Activated T-cell treated with anti-CD3 and anti-CD28 coated beads for 24 hours (primary cell): Measurements from ENCODE around the gene TMEM240.
"Not testable (repeated sequence)": the region's sequence is repeated elsewhere in the genome, so short reads cannot be mapped to it uniquely, and the experiment has no call there.

Source experiments
- DNase-seq: peaks from one replicate; pipeline ENCODE4 v3.0.0-alpha.2; 2020; ENCODE audit warnings: low read depth

Gene TMEM240

DNA sequence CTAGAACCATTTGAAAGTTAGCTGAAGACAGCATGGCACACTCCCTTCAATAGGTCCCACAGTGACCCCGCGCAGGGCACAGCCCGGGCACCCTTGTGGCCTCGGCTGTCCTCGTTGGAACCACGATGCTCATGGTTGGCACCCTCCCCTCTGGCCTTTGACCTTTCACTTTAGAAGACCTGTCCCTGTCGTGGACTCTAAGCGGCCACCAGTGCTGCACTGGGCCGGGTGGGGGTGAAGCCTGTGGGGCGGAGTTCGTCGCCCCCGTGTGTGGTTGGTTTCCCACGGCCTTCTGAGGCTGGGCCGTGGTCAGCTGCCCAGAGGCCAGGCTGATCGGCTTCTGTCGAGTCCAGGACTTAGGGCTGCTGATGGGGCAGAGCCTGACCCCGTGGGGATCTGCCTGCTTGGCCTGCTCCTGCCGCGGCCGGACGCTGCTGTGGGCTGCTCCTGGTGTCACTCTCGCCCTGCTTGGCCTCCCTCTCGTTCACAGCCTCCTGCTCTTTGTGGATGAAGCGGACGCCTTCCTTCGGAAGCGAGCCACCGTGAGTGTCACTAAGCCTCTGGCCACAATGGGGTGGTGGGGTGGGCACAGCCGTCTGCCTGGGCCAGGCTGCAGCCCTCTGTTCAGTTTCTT, 15.6 kb downstream of the TMEM240 start:
- DNase-seq, result not testable (repeated sequence)

DNA sequence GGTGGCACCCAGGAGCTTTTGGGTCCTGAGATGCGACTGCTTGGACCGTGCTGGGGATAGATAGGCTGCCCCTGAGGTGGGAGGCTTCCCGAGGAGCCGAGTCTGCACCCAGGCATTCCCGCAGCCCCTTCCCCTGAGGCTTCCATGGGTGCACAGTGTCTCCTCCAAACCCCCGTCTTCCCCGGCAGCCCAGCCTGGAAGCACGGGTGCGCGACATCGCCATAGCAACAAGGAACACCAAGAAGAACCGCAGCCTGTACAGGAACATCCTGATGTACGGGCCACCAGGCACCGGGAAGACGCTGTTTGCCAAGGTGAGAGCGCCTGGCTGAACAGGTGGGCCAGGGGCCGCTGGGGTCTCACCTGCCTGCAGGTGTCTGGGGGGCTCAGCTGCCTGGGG, 16.8 kb downstream of the TMEM240 start:
- DNase-seq, result not testable (repeated sequence)

DNA sequence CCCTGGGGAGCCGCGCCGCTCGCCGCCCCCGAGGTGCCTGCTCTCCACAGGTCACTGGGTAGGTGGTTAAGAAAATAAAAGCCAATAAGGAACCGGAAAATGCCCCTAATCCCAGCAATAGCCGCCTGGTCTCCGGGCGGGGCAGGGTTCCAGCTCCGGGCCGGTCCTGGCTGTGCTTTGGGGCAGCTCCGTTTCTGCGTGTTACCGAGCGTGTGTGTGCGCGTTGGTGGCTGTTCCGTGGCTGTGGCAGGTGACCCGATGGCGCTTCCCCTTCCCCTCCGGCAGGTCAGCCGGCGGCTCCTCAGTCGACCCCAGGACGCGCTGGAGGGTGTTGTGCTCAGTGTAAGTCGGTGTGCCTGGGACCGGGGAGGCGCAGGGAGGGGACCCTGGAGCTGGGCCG, 17.2 kb downstream of the TMEM240 start:
- not testable (repeated sequence) for DNase-seq

DNA sequence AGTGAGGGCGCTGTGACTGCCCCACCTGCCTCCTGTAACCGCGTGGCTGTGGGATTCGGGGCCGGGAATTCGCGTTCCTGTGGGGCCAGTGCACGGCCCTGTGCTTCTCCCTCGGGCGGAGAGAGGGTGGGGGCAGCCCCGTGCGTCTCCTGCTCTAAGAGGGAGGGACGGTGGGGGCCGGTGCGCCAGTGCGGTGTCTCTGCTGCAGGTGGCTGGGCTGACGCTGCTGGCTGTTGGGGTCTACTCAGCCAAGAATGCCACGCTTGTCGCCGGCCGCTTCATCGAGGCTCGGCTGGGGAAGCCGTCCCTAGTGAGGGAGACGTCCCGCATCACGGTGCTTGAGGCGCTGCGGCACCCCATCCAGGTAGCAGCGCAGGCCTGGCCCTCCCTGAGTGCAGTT, 17.9 kb downstream of the TMEM240 start:
- DNase-seq, result not testable (repeated sequence)

DNA sequence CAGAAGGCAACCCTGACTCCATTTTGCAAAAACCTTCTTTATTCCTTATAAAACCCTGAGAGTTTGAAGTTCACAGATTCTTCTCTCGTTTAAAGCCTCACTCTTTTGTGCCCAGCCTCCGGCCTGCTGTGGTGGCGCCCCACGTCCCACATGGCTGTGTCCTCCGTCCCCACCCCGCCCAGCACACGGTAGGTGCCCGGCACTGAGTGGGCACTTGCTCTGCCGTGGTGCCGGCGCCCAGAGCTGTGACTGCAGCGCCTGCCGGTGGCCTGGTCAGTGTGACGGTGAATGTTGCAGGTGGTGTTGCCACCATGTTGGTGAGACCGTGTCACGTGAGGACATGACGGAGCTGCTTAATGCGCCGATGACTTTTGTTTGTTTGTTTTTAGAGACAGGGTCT, 19.1 kb downstream of the TMEM240 start:
- no peak for DNase-seq

DNA sequence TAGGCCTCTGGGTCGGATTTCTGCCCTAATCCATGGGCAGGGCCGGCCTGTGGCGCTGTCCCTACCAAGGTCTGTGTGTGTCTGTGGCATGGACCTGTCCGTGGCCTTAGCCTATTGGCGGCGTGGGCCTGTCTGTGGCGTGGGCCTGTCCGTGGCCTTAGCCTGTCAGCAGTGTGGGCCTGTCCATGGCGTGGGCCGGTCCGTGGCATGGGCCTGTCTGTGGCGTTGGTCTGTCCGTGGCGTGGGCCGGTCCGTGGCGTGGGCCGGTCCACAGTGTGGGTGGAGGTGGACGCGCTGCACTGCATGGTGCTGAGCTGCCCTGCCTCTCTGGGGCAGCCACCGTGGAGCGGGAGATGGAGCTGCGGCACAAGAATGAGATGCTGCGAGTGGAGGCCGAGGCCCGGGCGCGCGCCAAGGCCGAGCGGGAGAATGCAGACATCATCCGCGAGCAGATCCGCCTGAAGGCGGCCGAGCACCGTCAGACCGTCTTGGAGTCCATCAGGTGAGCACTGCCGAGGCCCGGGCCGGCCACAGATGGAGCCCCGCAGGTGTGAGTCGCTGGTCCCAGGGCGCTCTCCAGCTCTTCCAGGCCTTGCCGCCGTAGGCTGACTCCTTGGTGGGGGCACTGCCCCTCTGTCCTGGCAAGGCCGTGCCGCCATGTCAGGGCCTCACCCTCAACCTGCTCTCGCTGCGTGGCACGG, 20.5 kb downstream of the TMEM240 start:
- not testable (repeated sequence) for DNase-seq

DNA sequence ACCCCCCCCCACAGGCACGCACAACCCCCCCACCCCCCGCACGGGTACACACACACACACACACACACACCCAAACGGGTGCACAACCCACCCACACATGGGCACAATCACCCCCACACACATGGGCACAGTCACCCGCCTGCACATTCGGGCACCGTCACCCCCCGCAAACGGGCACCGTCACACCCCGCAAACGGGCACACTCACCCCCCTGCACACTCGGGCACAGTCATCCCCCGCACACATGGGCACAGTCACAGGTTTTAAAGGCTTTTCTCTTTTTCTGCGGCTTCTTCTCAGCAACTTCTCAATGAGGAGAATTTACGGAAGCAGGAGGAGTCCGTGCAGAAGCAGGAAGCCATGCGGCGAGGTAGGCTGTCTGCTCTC, 21.8 kb downstream of the TMEM240 start:
- DNase-seq, result not testable (repeated sequence)

DNA sequence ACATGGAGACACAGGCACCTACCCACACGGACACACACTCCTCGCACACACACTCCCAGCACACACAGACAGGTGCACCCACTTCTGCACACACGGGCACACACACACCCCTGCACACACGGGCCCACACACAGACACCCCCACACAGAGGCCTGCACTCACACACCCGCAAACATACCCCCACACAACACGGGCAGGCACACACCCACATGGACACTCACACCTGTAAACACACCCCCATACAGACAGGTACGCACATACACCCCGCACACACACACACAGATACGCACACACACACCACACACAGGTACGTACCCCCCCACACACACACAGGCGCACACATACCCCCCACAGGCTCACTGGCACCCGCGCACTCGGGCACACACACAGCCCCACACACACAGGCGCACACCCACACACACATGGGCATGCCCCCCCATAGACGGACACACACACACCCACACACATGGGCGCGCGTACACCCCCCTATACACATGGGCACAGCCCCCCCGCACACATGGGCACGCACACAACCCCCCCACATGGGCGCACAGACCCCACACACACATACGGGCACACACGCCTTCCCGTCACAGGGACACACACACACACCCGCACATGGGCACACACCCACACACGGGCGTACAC, 22.3 kb downstream of the TMEM240 start:
- no peak for DNase-seq

DNA sequence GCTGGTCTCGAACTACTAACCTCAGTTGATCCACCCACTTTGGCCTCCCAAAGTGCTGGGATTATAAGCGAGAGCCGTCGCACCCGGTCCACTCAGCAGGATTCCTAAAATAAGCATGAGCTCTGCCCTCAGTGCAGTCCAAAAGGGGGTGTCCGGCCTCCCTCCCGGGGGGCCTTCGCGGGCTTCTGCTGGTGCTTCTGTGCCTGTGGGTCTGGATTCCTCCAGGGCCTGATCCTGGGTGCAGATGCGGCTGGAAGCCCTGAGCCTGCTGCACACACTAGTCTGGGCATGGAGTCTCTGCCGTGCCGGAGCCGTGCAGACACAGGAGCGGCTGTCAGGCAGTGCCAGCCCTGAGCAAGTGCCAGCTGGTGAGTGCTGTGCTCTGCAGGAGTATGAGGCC, 23.5 kb downstream of the TMEM240 start:
- DNase-seq, result not testable (repeated sequence)

DNA sequence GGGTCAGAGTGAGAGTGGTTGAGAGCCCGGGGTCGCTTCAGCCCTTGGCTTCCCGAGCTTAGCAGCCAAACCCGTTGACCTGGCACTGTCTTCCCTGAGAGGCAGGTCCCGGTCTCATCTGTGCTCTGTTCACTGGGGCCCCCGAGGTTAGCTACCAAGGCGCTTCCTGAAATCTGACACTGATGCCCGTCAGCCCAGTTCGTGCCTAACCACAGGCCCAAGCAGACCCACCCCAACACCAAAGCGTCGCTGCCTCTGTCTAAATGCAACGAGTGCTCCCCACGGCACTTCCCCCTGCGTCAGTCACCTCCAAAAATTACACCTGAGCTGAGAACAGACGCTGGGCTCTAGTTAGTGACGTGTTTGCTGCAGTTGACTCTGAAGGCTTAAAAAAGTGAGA, 26.0 kb downstream of the TMEM240 start:
- not testable (repeated sequence) for DNase-seq

DNA sequence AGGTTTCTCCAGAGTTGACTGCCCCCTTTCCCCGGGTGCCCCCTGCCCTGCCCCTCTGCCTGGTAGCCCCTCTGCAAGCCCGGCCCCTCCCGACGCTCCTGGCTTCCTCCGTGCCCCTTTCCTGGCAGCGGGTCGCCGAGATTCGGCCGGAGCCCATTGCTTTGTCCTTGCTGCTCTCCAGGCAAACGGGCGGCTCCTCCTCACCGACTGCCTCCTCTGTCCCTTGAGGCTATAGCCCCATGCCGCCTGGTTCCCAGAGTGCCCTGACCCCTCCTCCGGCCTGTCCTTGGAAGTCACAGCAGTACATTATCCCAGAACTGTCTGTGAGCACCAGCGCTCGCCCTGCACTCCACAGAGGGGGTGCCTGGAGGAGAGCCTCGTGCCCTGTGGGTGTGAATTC, 26.7 kb downstream of the TMEM240 start:
- not testable (repeated sequence) for DNase-seq

DNA sequence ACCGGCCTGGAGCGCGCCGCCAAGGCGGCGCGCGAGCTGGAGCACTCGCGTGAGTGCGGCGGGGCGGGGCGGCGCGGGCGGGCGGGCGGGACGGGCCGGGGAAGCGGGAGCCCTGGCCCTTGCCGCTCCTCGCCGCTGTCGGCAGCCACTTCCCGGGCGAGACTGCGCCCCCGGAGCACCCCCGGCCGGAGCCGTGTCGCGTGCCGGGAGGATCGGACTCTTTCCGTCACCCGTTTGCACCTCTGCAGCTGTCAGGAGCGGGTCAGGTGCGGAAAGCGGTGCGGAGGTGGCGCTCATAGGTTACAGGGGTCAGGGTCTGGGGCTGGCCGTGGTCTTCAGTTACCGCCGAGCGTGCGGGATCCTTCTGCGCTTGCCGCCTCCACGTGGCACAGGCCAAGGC, 28.0 kb downstream of the TMEM240 start:
- not testable (repeated sequence) for DNase-seq

DNA sequence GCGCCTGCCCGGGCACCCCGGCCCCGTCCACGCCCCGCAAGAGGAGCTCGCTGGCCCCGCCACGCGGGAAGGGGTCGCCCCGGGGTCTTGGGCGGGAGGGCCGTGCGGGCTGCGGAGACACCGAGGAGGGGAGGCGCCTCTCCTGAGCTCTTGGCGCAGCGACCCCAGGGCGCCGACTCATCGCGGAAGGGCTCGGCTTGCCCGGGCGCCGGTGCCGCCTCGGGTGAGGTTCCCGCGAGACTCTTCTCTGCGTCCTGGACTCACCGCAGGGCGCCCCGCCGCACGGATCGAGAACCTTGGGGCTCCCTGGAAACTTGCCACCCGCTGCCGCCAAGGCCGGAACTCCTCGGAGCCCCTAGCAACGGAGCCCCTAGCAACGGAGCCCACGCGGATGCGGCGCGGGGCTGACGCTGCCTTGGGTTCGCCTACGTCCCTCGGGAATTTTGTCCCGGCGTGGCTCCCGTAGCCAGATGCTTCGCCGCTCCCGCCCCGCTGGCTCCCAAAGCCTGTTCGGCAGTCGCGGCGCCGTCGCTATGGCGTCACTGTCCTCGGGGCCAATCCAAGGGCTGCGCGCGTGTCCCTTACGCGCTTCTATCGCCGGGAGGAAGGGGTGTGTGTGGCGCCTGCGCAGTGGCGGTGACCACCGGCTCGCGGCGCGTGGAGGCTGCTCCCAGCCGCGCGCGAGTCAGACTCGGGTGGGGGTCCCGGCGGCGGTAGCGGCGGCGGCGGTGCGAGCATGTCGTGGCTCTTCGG, 28.7 kb downstream of the TMEM240 start, which contains the start of gene ATAD3A:
Gene ATAD3A, plus strand, starts transcription at position 630 of the 753 bp plus-strand sequence. Its CDS starts 107 bp downstream, at position 737.
- peak; percentile 96 for DNase-seq

DNA sequence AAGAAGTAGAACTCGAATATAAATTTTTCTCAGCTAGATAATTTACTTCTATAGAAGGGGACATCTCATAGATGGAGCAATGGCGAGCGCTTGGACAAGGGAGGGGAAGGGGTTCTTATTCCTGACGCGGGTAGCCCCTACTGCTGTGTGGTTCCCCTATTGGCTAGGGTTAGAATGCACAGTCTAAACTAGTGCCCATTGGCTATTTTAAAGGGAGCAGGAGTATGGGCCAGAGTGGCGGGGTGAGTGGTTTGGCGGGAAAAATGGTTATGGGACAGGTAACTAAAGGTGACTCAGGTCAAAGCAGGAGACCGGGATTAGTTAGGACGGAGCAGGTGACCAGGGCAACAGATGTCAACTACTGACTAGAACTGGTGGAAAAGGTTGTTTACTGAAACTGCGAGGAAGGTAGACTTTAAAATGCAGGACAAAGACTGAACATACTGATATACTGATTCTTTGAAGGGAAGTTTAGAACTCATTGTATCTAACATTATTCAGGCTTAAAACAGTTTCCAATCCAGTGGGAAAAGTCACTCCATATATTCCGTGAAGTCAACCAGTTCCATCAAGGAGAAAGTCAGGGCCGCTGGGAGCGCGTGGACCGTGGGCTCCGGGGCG, 29.4 kb downstream of the TMEM240 start:
- DNase-seq, result no peak

DNA sequence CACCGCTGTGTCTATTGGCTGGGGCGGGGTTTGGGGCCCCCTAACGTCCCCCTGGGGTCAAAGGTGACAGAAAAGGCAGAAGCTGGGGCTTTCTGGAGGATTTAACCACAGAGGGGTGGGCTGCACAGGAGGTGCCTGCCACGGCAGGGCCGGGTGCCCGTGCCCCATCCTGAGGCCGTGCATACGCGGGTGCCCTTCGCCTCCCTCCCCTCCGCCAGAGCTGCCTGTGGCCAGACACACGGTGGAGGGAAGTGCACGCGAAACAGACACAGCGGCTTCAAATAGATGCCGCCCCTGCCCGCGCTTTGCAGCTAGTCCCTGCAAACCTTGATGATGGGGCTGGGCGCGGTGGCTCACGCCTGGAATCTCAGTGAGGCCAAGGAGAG, 31.0 kb downstream of the TMEM240 start:
- DNase-seq, result not testable (repeated sequence)

DNA sequence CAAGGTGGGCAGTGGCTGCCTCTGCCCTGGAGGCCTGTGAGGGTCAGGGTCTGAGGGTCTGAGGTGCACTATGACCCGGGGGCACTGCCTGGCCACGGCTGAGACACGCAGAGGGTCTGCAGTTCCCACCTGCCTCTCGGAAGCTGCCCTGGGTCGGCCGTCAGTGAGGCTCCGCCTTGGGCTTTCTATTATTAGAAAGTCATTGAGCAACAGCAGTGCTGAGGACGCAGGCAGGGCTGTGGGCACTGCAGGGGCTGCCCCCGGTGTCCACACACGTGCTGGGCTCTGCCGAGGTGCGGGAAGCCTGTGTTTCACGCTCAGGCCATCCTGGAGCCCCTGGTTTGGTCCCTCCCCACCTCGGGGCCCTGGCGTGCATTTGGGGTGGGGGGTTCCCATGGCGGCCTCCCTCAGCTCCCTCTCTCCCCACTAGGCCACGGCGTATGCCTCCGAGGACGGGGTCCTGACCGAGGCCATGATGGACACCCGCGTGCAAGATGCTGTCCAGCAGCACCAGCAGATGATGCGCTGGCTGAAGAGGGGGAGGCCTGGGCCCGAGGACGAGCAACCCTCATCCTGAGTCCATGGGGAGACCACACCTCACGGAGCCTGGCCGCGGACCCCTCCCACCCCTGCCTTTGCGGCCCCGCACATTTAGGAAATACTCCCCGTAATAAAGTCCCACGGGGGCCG, 31.5 kb downstream of the TMEM240 start:
- DNase-seq, result not testable (repeated sequence)

DNA sequence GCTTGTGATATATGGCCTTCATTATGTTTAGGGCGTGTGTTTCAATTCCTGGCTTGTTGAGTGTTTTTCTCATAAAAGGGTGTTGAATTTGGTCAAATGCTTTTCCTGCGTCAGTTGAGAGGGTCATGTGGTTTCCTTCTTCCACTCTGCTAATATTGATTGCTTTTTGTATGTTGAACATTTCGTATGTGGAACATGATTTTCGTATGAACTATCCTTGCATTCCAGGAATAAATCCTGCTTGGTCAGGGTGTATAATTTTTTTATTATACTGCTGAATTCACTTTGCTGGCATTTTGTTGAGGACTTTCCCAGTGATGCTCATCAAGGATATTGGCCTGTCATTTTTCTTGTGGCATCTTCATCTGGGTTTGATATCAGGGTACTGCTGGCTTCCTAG, 33.1 kb downstream of the TMEM240 start:
- no peak for DNase-seq

DNA sequence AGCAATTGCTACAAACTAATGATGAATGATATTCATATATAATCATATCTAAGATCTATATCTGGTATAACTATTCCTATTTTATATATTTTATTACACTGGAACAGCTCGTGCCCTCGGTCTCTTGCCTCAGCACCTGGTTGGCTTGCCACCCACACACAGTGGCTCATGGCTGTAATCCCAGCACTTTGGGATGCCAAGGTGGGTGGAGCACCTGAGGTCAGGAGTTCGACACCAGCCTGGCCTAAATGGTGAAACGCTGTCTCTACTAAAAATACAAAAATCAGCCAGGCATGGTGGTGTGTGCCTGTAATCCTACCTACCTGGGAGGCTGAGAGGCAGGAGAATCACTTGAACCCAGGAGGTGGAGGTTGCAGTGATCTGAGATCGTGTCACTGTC, 34.6 kb downstream of the TMEM240 start:
- DNase-seq, result not testable (repeated sequence)

DNA sequence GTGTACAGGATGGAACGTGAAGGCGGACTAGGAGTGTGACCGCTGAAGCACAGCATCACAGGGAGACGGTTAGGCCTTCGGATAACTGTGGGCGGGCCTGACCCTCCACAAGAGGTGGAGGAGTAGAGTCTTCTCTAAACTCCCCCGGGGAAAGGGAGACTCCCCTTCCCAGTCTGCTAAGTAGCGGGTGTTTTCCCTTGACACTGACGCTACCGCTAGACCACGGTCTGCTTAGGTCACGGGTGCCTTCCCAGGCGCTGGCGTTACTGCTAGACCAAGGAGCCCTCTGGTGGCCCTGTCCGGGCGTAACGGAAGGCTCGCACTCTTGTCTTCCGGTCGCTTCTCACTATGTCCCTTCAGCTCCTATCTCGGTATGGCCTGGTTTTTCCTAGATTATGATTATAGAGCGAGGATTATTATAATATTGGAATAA, 35.0 kb downstream of the TMEM240 start:
- not testable (repeated sequence) for DNase-seq

DNA sequence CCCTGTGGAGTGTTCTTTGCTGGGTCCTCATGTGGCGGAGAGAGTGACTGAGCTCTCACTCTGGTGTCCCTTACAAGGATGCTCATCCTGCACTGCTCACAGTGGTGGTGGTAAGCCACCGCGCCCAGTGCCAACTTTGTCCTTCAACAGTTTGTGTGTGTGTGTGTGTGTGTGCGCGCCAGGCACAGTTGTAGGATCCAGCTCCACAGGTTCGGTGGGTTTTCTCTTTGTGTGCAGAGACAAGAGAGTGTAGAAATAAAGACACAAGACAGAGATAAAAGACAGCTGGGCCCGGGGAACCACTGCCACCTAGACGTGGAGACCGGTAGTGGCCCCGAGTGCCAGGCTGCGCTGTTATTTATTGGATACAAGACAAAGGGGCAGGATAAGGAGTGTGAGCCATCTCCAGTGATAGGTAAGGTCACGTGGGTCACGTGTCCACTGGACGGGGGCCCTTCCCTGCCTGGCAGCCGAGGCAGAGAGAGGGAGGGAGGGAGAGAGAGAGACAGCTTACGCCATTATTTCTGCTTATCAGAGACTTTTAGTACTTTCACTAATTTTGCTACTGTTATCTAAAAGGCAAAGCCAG, 35.6 kb downstream of the TMEM240 start:
- peak; percentile 61 for DNase-seq

DNA sequence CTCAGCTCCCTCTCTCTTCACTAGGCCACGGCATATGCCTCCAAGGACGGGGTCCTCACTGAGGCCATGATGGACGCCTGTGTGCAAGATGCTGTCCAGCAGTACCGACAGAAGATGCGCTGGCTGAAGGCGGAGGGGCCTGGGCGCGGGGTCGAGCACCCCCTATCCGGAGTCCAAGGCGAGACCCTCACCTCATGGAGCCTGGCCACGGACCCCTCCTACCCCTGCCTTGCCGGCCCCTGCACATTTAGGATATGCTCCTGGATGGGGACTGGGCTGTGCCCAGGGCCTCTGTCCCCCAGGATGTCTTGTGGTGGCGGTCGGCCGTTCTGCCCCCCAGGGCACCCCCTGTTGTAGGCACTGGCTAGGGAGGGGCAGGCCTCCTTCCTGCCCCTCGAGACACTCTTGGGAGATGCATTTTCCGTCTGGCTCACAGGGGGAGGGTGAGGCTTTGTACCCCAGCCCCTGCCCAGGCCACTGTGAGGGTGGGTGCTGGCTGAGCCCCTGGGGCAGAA, 44.9 kb downstream of the TMEM240 start:
- DNase-seq, result not testable (repeated sequence)
